Duodenal mucosa (tissue), 2 donors: ENCODE results near the gene CYP2W1.

Experiments used
- H3K27ac ChIP-seq: one replicate; pipeline ENCODE4 v1.7.0; 2013; ENCODE audit warnings: low read depth, low read length
- H3K27me3 ChIP-seq, 2 donors: one replicate each; pipeline ENCODE4 v1.7.0; 2013; ENCODE audit warnings: low read length in 2 of 2, control low read depth in 1 of 2; ENCODE audit not compliant: insufficient read depth in 2 of 2, control insufficient read depth in 1 of 2
- H3K36me3 ChIP-seq, 2 donors: one replicate each; pipeline ENCODE4 v1.7.0; 2013; ENCODE audit warnings: low read length in 2 of 2, control low read depth in 1 of 2; ENCODE audit not compliant: insufficient read depth in 2 of 2, control insufficient read depth in 1 of 2
- H3K4me1 ChIP-seq, 2 donors: one replicate each; pipeline ENCODE4 v1.7.0; 2013; ENCODE audit warnings: low read length in 2 of 2, control low read depth in 1 of 2; ENCODE audit not compliant: insufficient read depth in 2 of 2, control insufficient read depth in 1 of 2
- H3K4me3 ChIP-seq, 2 donors: one replicate each; pipeline ENCODE4 v1.7.0; 2013; ENCODE audit warnings: low read length in 2 of 2, low read depth in 1 of 2
- H3K9ac ChIP-seq, 2 donors: one replicate each; pipeline ENCODE4 v1.7.0; 2013; ENCODE audit warnings: low read length in 2 of 2, low read depth in 1 of 2
- H3K9me3 ChIP-seq, 2 donors: one replicate each; pipeline ENCODE4 v1.7.0; 2013; ENCODE audit warnings: low read length in 2 of 2, control low read depth in 1 of 2; ENCODE audit not compliant: control insufficient read depth in 1 of 2

CYP2W1 gene

DNA sequence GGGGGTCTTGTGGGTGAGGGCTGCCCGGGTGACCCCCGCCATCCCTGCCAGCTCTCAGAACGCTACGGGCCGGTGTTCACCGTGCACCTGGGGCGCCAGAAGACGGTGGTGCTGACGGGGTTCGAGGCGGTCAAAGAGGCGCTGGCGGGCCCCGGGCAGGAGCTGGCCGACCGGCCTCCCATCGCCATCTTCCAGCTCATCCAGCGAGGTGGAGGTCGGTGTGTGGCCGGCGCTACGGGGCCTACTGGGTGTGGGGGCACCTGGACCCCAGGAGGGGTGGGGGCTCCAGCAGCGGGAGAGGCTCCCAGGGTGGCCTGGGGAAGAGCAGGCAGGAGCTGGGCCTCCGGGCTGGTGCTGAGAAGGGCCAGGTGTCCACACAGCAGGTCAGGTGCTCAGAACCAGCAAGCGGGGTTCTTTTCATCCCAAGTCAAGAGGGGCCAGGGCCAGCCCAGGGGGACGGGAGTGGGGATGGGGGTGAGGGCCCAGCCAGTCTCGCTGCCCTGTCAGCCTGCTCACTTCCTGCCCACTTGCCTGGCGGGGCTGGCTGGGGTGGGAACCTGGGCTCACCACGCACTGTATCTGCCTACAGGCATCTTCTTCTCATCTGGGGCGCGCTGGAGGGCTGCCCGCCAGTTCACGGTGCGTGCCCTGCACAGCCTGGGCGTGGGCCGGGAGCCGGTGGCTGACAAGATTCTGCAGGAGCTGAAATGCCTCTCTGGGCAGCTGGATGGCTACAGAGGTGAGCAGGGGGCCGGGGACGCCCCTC, 1.6 kb downstream of the CYP2W1 start:
- Histone ChIP-seq H3K27me3 (no peaks in the 10 kb centered on the region), H3K4me1 (peaks cover 13 to 18% of the 10 kb centered on the region in 2 donors), H3K4me3 (no peak overlapping the region), H3K27ac (no peak overlapping the region), H3K36me3 (no peaks in the 10 kb centered on the region), H3K9ac (no peak overlapping the region), H3K9me3 (no peaks in the 10 kb centered on the region)

DNA sequence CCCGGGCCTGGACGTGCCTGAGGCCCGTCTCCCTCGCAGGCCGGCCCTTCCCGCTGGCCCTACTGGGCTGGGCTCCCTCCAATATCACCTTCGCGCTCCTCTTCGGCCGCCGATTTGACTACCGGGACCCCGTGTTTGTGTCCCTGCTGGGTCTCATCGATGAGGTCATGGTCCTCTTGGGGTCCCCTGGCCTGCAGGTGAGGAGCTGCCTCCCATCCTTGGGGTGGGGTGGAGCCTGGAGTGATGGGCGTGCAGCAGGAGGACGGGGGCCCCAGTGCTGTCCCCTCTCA, 2.1 kb downstream of the CYP2W1 start:
- no peak overlapping the region for H3K4me3 ChIP-seq
- H3K9ac ChIP-seq, result no peak overlapping the region
- no peaks in the 10 kb centered on the region for H3K27me3 ChIP-seq
- peaks cover 8 to 13% of the 10 kb centered on the region in 2 donors for H3K4me1 ChIP-seq
- no peaks in the 10 kb centered on the region for H3K36me3 ChIP-seq
- H3K27ac ChIP-seq, result no peak overlapping the region
- H3K9me3 ChIP-seq, result no peaks in the 10 kb centered on the region

DNA sequence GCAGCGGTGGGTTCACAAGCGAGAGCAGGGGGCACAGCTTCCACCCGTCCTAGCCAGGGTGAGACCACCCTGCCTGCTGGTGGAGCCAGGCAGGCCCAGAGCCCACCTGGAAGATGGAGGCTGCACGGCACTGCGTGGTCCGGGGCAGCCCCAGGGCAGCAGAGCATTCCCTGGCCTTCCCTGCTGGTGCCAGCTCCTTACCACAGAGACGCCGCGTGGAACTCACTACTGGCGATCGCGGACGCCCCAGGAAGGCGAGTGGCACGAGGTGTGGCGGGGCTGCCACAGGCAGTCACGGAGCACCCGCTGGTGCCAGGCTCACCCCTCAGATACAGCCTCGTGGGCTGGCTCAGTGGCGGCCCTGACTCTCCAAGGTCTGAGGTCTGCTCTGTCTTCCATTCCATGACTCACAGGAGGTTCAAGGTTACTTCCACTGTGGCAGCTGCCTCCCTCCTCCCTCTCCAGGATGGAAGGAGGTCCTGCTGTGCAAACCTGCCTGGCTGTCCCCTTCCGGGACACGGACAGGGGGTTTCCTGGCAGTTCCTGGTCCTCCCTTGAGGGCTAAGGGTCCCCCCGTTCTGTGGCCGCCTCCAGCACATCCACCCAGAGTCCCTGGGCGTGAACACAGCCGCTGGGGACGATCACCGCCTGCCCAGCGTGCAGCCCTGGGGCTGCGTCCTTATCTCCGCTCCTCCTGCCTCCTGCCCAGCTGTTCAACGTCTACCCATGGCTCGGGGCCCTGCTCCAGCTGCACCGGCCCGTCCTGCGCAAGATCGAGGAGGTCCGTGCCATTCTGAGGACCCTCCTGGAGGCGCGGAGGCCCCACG, 3.1 kb downstream of the CYP2W1 start:
- Histone ChIP-seq H3K4me3 (peak overlapping the region; percentile 36 to 40), H3K27ac (no peak overlapping the region), H3K36me3 (no peaks in the 10 kb centered on the region), H3K27me3 (no peaks in the 10 kb centered on the region), H3K9ac (peak overlapping the region in 1 of 2 donors; percentile 47), H3K4me1 (peaks cover 8 to 11% of the 10 kb centered on the region in 2 donors), H3K9me3 (no peaks in the 10 kb centered on the region)

DNA sequence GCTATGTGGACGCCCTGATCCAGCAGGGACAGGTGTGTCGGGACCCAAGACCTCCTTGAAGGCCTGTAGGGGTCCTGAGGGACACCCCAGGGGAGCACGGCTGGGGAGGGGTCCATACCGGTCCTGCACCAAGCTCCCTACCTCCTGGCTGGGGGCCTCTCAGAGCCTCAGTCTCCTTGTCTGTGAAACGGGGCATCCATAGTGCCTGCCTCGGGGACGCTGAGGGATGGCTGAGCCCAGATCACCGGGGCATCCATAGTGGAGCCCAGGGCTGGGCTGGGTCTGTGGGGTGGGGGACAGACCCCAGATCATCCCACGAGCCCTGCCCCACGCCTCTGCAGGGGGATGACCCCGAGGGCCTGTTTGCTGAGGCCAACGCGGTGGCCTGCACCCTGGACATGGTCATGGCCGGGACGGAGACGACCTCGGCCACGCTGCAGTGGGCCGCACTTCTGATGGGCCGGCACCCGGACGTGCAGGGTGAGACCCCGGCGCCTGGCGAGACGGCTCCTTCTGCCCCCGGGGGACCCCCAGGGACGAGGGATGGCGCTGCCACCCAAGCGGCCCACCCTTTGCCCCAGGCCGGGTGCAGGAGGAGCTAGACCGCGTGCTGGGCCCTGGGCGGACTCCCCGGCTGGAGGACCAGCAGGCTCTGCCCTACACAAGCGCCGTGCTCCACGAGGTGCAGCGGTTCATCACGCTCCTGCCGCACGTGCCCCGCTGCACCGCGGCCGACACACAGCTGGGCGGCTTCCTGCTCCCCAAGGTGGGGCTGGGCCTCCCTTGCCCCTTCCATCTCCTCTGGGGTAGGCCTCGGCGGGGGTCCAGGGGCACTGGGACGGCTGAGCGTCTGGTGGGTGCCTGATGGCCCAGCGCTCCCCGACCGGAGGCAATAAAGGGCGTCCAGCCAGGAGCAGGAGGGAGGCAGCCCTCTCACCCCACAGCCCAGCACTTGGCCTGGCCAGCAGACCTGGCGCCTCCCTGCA, 4.1 kb downstream of the CYP2W1 start:
- Histone ChIP-seq H3K4me3 (peak overlapping the region; percentile 36 to 40), H3K4me1 (peaks cover 8 to 11% of the 10 kb centered on the region in 2 donors)

DNA sequence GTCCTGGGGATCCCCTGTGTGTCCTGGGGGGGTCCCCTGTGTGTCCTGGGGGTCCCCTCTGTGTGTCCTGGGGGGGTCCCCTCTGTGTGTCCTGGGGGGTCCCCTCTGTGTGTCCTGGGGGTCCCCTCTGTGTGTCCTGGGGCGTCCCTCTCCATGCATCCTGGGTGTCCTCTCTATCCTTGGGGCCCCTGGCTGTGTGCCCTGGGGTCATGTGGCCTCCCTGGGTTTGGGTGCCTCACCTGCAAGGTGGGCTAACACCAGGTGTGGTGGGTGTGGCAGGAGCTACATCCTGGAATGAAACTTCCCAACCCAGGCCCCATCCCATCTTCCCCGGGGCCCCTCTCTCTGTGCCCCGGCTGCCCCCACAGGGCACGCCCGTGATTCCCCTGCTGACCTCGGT, 4.9 kb downstream of the CYP2W1 start:
- Histone ChIP-seq H3K4me1 (peaks cover 2 to 11% of the 10 kb centered on the region in 2 donors), H3K4me3 (no peak overlapping the region), H3K27me3 (no peaks in the 10 kb centered on the region), H3K27ac (no peak overlapping the region), H3K36me3 (no peaks in the 10 kb centered on the region), H3K9ac (no peak overlapping the region), H3K9me3 (no peaks in the 10 kb centered on the region)

More for the DNA sequence above, 4.1 kb downstream of the CYP2W1 start:
- no peaks in the 10 kb centered on the region for H3K27me3 ChIP-seq
- no peaks in the 10 kb centered on the region for H3K36me3 ChIP-seq
- no peaks in the 10 kb centered on the region for H3K9me3 ChIP-seq
- no peak overlapping the region for H3K27ac ChIP-seq
- H3K9ac ChIP-seq, result peak overlapping the region in 1 of 2 donors; percentile 47

DNA sequence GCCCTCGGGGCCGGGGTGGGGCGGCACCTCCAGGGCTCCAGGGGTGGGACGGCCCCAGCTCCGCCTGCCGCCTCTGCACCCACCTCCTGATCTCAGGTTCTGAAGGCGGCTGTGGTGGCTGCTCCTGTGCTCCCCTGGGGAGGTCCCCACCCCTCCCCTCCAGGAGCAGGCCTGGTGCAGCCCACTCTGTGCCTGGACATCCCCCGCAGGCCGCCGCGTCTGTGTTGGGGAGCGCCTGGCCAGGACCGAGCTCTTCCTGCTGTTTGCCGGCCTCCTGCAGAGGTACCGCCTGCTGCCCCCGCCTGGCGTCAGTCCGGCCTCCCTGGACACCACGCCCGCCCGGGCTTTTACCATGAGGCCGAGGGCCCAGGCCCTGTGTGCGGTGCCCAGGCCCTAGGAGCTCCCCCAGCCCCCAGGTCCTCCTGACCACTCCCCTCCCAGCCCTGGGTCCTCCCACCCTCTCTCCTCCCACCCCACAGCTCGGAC, 5.5 kb downstream of the CYP2W1 start:
- no peak overlapping the region for H3K27ac ChIP-seq
- H3K4me1 ChIP-seq, result peaks cover 0 to 11% of the 10 kb centered on the region in 2 donors
- no peak overlapping the region for H3K4me3 ChIP-seq
- H3K36me3 ChIP-seq, result no peaks in the 10 kb centered on the region
- H3K9ac ChIP-seq, result no peak overlapping the region
- no peaks in the 10 kb centered on the region for H3K9me3 ChIP-seq
- no peaks in the 10 kb centered on the region for H3K27me3 ChIP-seq

DNA sequence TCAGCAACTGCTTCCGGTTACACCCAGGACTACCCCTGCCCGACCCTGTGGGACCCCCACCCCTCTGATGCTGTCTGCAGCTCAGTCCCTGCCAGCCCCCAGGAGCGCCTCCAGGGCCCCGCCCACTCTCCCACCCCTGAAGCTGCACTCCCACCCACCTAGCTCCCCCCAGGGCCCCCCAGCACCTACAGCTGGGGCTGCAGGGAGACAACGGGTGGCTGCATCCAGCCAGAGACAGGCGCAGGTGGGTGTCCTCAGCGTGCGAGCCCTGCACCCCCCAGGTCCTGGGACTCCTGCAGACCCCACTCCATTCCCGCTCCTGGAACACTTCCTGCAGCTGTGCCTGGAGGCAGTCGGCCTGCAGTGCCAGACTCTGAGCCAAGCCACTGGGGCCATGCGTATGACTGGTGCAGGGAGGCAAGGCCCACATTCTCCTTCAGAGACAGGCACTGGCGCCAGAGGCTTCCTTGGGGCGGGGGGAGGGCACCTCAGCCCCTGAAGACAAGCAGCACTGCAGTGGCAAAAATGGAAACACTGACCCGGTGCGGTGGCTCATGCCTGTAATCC, 6.1 kb downstream of the CYP2W1 start:
- no peak overlapping the region for H3K27ac ChIP-seq
- no peaks in the 10 kb centered on the region for H3K9me3 ChIP-seq
- no peak overlapping the region for H3K9ac ChIP-seq
- peaks cover 0 to 11% of the 10 kb centered on the region in 2 donors for H3K4me1 ChIP-seq
- H3K27me3 ChIP-seq, result no peaks in the 10 kb centered on the region
- no peaks in the 10 kb centered on the region for H3K36me3 ChIP-seq
- no peak overlapping the region for H3K4me3 ChIP-seq

DNA sequence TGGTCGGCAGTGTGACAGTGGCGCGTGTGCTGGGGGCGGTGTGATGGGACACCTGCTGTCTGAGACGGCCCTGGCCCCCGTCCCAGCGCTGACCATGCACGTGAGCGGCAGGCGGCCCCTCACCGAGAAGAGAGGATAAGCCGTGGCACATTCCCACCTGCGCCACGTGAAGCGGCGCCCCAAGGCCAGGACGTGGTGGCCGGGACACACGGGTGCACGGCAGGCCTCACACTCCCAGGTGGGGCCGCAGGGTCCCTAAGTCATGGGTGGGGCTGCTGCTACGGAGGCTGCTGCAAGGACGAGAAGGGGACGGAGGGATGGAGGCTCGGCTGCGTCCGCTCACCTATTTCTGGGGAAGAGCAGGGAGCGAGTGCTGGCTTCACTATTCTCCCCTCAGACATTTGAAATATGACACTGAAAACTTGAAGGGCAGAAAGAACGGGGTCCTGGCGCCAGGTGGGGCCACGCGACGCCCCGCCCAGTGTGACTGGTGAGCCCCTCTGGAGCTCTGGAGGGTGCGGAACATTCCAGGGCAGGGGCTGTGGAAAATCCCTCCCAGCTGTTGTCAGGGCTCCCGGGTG, 7.5 kb downstream of the CYP2W1 start:
- Histone ChIP-seq H3K9me3 (no peaks in the 10 kb centered on the region), H3K27me3 (no peaks in the 10 kb centered on the region), H3K36me3 (peaks cover 0 to 3% of the 10 kb centered on the region in 2 donors), H3K4me3 (no peak overlapping the region), H3K4me1 (peaks cover 0 to 11% of the 10 kb centered on the region in 2 donors), H3K27ac (no peak overlapping the region), H3K9ac (no peak overlapping the region)

DNA sequence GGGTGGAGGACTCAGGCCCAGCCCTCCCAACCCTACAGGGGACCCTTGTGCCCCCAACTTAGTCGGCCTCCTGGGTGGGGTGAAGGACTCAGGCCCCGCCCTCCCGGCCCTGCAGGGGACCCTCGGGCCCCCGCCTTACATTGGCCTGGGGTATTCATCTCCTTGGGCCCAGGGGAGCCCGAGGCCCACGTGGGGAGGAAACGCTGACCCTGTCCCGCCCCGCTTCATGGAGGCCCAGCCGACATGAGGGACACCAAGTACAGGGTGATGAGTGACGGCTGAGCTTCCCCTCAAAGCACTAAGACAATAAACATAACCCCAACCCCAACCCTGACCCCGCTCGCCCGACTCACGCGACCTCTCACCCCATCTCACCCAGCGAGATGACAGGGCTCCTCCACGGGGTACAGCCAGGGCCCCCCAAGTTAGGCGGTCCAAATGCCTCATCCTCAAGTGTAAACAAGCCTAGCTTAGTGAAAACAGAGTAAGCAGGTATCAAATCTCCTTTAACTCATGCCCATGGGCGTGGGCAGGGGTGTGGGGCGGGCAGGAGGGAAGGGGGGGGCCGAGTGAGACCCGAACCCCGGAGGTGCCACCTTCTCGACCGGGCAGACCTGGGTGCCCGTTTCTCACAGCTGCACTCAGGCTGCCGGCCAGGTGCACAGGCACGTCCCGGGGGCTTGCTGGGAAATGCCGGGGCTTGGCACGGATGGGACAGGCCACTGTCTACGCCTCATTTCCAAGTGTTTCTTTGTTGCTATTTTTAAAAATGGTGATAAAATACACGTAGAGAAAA, 8.2 kb downstream of the CYP2W1 start:
- Histone ChIP-seq H3K9ac (no peak overlapping the region), H3K36me3 (peaks cover 0 to 3% of the 10 kb centered on the region in 2 donors), H3K9me3 (no peaks in the 10 kb centered on the region), H3K27me3 (no peaks in the 10 kb centered on the region), H3K4me1 (peaks cover 0 to 5% of the 10 kb centered on the region in 2 donors), H3K27ac (no peak overlapping the region), H3K4me3 (no peak overlapping the region)
